PC-3 (cell line): Measurements from ENCODE around the gene CYTH1. TPM values are rescaled to one million over a fixed set of nuclear protein-coding genes. Genes with fewer than 3 reads are reported as not detected.
A peak's percentile ranks its signal among the peaks of the same experiment; 100 is the strongest.

Source experiments
- ATAC-seq: fragments of 200-7000 bp; cut with Tn5 transposase; 2 replicates; pipeline ENCODE4 v1.9.1; 2020; ENCODE audit warnings: mild to moderate bottlenecking, moderate library complexity
- BruUV-seq: library from RNA; stranded (reverse); fragments of 400-500 nt; replicated peaks from 2 replicates; lab custom pipeline; 2021; lab: Mats Ljungman, UMichigan
- CTCF ChIA-PET: fragments of 300-600 bp; sonication (Branson Sonifier 250); formaldehyde crosslinking; loops from one replicate; lab custom pipeline; 2022; ENCODE audit warnings: antibody characterized with exemption; lab: Charles Lee
- POLR2A ChIA-PET: fragments of 300-600 bp; sonication (Branson Sonifier 250); formaldehyde crosslinking; loops from one replicate; lab custom pipeline; 2022; ENCODE audit warnings: antibody characterized with exemption; ENCODE audit not compliant: unreplicated experiment; lab: Charles Lee
- DNase-seq: peaks from one replicate; pipeline ENCODE4 v3.0.0-alpha.2; 2015
- H2AFZ ChIP-seq: fragments of 300-600 bp; sonication (generic); 2 replicates; pipeline ENCODE4 v1.6.0; 2016; ENCODE audit warnings: antibody characterized with exemption, low read length
- H3F3A ChIP-seq: fragments of 300-600 bp; sonication (generic); one replicate; pipeline ENCODE4 v1.6.0; 2017; ENCODE audit warnings: antibody characterized with exemption, low read length, control low read depth, mild to moderate bottlenecking; ENCODE audit not compliant: unreplicated experiment
- H3K27ac ChIP-seq: fragments of 300-600 bp; sonication (generic); 2 replicates; pipeline ENCODE4 v1.5.1; 2016; ENCODE audit warnings: mild to moderate bottlenecking, low read length
- H3K27me3 ChIP-seq: fragments of 300-600 bp; sonication (generic); 2 replicates; pipeline ENCODE4 v1.6.1; 2016; ENCODE audit warnings: low read length, mixed read lengths
- H3K36me3 ChIP-seq: fragments of 300-600 bp; sonication (generic); 2 replicates; pipeline ENCODE4 v1.6.1; 2016; ENCODE audit warnings: low read depth, mixed run types, low read length, mixed read lengths
- H3K4me1 ChIP-seq: fragments of 300-600 bp; sonication (generic); 2 replicates; pipeline ENCODE4 v1.5.1; 2016; ENCODE audit warnings: low read length; ENCODE audit not compliant: insufficient read depth
- H3K4me2 ChIP-seq: fragments of 300-600 bp; sonication (generic); 2 replicates; pipeline ENCODE4 v1.6.0; 2016; ENCODE audit warnings: low read length
- H3K4me3 ChIP-seq: fragments of 300-600 bp; sonication (generic); 2 replicates; pipeline ENCODE4 v1.5.1; 2016; ENCODE audit warnings: mild to moderate bottlenecking, low read length, mixed read lengths
- H3K79me2 ChIP-seq: fragments of 300-600 bp; sonication (generic); 2 replicates; pipeline ENCODE4 v1.6.1; 2017; ENCODE audit warnings: low read length, mixed read lengths
- H3K9ac ChIP-seq: fragments of 300-600 bp; sonication (generic); 2 replicates; pipeline ENCODE4 v1.6.0; 2016; ENCODE audit warnings: mild to moderate bottlenecking, low read length
- H3K9me2 ChIP-seq: fragments of 300-600 bp; sonication (generic); replicated peaks from 2 replicates; pipeline ENCODE4 v1.6.1; 2016; ENCODE audit warnings: mixed run types, low read length, mixed read lengths
- H3K9me3 ChIP-seq: fragments of 300-600 bp; sonication (generic); 2 replicates; pipeline ENCODE4 v1.6.1; 2016; ENCODE audit warnings: low read length, mixed read lengths
- H4K20me1 ChIP-seq: fragments of 300-600 bp; sonication (generic); 2 replicates; pipeline ENCODE4 v1.6.1; 2016; ENCODE audit warnings: low read length, mixed read lengths
- EZH2 ChIP-seq: fragments of 300-600 bp; sonication (generic); IDR thresholded peaks from one replicate; pipeline ENCODE4 v1.6.1; 2017; ENCODE audit warnings: antibody characterized with exemption, mild to moderate bottlenecking, low read length; ENCODE audit not compliant: unreplicated experiment
- EZH2phosphoT487 ChIP-seq: fragments of 300-600 bp; sonication (generic); IDR thresholded peaks from 2 replicates; pipeline ENCODE4 v1.6.1; 2018; ENCODE audit warnings: mild to moderate bottlenecking, antibody characterized with exemption, low read length, borderline replicate concordance
- intact Hi-C: fragments of 100-400 bp; cut with micrococcal nuclease; formaldehyde crosslinking; loops from 2 replicates; pipeline ENCODE4 v1.9.0; 2023
- total RNA-seq: library from RNA; depleted of rRNA; stranded (reverse); fragments of >200 nt; gene quantifications from 2 replicates; pipeline ENCODE4 v1.2.3, GENCODE V29; 2014
- TF ChIP-seq, protein P1 (sequence below): fragments of 300-600 bp; sonication (generic); conservative IDR thresholded peaks from 2 replicates; pipeline ENCODE4 v1.5.1; 2017; ENCODE audit warnings: antibody characterized with exemption, low read depth, mild to moderate bottlenecking, low read length

The CYTH1 gene
- total RNA-seq, 1 experiment from 2014 or later = 29.7 TPM

DNA sequence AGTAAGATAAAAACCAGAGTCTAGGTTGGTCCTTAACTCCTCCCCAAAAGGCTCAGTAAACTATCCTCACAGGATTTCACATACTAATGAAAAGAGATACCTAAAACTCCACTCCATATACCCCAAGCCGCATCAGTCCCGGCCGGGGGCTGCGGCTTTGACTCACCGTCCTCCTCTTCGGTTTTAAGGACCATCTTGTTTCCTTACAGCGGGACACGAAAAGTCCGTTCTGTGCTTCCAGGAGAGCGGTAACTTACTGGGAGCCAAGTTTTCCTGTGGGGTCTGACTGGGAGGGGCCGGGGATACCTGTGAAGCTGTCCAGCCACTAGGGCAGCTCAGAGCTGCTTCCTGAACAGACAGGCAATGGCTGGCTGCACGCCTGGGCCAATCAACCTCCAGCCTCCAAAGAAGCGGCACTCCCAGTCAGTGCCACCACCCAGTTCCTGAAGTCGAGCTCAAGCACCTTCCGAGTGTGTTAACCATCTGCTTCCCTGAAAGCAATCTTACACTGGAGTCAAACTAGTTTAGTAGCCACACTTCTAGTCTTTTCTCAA lies 45.5 kb downstream of the CYTH1 start:
- peaks cover 46% of the 10 kb centered on the region for H3K79me2 ChIP-seq

DNA sequence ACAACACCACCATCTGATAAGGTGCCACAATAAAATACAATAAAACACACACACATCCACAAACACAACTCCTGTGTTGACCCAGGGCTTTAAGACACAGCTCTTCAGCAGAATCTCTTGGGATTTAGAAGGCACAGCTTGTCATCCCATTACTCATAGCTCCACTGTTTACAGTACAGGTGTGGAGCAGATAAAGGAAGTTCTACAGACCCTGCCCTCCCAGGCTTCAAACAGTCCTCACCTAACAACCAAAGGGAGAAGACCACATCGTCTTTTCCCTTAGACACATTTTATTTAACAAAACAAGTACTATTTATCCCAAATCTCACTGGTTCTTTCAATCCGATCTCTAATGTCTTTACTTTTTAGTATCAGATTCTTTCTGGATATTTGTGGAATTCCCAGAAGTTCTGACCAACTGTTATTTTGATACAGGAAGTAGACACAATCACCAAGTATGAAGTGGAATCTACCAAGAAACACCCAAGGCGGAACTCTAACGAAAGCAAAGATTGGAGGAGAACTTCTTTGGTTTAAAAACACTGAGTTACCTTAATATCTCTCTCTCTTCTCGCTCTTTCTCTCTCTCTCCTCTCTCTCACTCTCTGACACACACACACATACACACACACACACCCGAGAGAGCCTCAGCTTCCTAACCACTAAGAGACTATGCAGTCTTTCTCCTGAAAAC lies 46.1 kb downstream of the CYTH1 start:
- BruUV-seq = TSS peak; percentile 87
- POLR2A ChIA-PET = interaction anchor here (0.6 to 0.7 kb wide), 3 partner anchors 38 to 561 kb away, joined by 3 to 4 read pairs (median 4); no protein-coding TSS in a partner anchor
- H3K79me2 ChIP-seq = peaks cover 50% of the 10 kb centered on the region
- H3K9ac ChIP-seq = peak overlapping the region; percentile 54
- no peaks in the 10 kb centered on the region for H3K9me3 ChIP-seq
- intact Hi-C loops = loop anchor here (5.0 kb wide), 1 partner anchor 46 kb away; the partner anchor contains the start of gene CYTH1
- peak overlapping the region; percentile 74 for H2AFZ ChIP-seq
- H3K4me2 ChIP-seq = peak overlapping the region; percentile 88
- H3K27ac ChIP-seq = peak overlapping the region; percentile 75
- no peaks in the 10 kb centered on the region for H3K36me3 ChIP-seq
- peaks cover 3% of the 10 kb centered on the region for H3F3A ChIP-seq
- CTCF ChIA-PET = interaction anchor here (0.5 to 1.0 kb wide), 4 partner anchors 10 to 51 kb away, joined by 3 read pairs; no protein-coding TSS in a partner anchor
- peak; percentile 86 for ATAC-seq
- peak overlapping the region; percentile 74 for H3K4me3 ChIP-seq
- H3K27me3 ChIP-seq = no peaks in the 10 kb centered on the region
- H3K4me1 ChIP-seq = peaks cover 29% of the 10 kb centered on the region
- no peaks in the 10 kb centered on the region for H3K9me2 ChIP-seq
- TF ChIP-seq EZH2 = no peak
- no peak for TF ChIP-seq EZH2phosphoT487
- TF ChIP-seq, protein P1, sequence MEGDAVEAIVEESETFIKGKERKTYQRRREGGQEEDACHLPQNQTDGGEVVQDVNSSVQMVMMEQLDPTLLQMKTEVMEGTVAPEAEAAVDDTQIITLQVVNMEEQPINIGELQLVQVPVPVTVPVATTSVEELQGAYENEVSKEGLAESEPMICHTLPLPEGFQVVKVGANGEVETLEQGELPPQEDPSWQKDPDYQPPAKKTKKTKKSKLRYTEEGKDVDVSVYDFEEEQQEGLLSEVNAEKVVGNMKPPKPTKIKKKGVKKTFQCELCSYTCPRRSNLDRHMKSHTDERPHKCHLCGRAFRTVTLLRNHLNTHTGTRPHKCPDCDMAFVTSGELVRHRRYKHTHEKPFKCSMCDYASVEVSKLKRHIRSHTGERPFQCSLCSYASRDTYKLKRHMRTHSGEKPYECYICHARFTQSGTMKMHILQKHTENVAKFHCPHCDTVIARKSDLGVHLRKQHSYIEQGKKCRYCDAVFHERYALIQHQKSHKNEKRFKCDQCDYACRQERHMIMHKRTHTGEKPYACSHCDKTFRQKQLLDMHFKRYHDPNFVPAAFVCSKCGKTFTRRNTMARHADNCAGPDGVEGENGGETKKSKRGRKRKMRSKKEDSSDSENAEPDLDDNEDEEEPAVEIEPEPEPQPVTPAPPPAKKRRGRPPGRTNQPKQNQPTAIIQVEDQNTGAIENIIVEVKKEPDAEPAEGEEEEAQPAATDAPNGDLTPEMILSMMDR = no peak
- peak; percentile 91 for DNase-seq
- H4K20me1 ChIP-seq = peaks cover 18% of the 10 kb centered on the region

More for the DNA sequence above, 45.5 kb downstream of the CYTH1 start:
- H3K4me3 ChIP-seq = peak overlapping the region; percentile 74
- H3K27ac ChIP-seq = peak overlapping the region; percentile 75
- no TSS peak for BruUV-seq
- TF ChIP-seq EZH2phosphoT487 (no peak), EZH2 (no peak)
- TF ChIP-seq, protein P1 = no peak; the same call in 1 of the 2 replicates
- peak overlapping the region; percentile 88 for H3K4me2 ChIP-seq
- H3K9me2 ChIP-seq = no peaks in the 10 kb centered on the region
- no peaks in the 10 kb centered on the region for H3K27me3 ChIP-seq
- DNase-seq (peak; percentile 93), ATAC-seq (peak; percentile 92)
- H3K9ac ChIP-seq = peak overlapping the region; percentile 54
- POLR2A ChIA-PET = interaction anchor here (0.5 to 0.7 kb wide), 4 partner anchors 39 to 562 kb away, joined by 3 to 6 read pairs (median 4); no protein-coding TSS in a partner anchor
- H4K20me1 ChIP-seq = peaks cover 18% of the 10 kb centered on the region
- H3F3A ChIP-seq = peaks cover 3% of the 10 kb centered on the region
- H3K4me1 ChIP-seq = peaks cover 29% of the 10 kb centered on the region
- no peaks in the 10 kb centered on the region for H3K36me3 ChIP-seq
- peak overlapping the region; percentile 74 for H2AFZ ChIP-seq
- H3K9me3 ChIP-seq = no peaks in the 10 kb centered on the region
- intact Hi-C loops = loop anchor here (5.0 kb wide), 1 partner anchor 46 kb away; the partner anchor contains the start of gene CYTH1
- CTCF ChIA-PET = interaction anchor here (0.6 to 0.7 kb wide), 2 partner anchors 26 to 50 kb away, joined by 3 read pairs; no protein-coding TSS in a partner anchor
